ENCODE measurements around the gene CTH.
A peak's percentile ranks its signal among the peaks of the same experiment; 100 is the strongest.
"Not testable (repeated sequence)": the region's sequence is repeated elsewhere in the genome, so short reads cannot be mapped to it uniquely, and the experiment has no call there.

CTH gene

DNA sequence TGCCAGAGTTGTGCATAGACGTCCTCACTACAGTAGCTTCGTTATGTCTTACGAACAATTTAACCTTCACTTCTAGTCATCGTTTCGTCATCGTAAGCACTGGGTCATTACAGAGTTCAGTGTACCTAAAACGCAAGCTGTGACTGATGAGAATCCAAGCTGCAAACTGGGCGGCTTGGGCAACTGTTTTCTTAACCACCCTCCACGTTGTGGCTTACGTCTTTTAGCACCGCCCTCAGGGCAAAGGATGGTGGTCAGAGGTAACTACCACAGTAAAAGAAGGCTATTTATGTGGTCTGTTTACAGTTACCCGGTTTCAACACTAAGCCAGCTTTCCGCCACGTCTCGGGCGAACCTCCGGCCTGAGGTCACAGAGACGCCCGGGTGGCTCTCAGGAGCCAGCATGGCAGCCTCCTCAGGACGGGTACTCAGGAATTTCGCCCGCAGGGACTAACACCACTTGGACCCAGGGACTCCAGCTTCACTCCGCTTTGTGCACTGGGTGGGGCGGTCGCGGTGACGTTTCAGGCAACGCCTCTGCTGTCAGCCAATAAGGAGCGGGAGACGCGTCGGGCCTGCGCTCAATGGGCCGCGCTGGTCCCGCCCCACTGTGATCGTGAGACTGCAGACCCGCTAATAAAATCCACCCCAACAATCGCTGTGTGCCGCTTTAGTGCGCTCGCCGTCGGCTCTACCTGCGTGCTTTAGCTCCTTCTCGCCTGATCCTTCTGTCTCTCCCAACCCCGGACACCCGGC, at the start of gene CTH:
TSS of gene CTH (plus strand) at position 665 of the 756 bp plus-strand sequence. CDS start 148 bp downstream, outside the sequence.
- peak; percentile 79 for DNase-seq (ENCODE audit: low spot score)

DNA sequence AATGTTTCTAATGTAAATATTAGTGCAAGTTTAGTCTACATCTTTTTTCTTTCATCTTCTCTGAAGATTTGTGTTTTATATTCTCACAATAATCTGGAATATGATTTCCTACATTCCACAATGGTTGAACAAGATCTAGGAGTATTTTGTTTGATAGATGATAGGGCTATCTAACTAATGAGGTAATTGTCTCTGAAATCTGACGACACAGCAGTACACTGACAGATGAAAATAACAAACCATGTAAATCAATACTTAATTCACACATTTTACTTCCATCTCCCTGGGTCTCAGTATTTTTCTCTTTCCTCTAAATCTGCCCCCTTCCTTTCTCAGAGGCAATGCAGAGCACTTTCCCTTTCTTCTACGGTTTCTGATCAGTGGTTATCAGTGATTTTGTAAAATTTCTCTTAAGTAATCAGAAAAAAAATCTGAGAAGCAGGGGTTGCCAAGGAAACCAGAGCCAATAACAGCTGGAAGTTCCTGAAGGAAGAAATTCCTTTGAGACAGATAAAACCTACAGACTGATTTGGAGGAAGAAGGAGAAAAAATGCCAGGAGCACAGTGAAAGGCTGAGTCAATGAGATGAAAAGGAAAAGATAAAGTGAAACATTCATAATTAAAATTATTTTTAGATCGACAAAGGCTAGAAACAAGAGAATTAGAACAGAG, 49.2 kb upstream of the CTH start:
- no peak for DNase-seq (ENCODE audit: low spot score)

DNA sequence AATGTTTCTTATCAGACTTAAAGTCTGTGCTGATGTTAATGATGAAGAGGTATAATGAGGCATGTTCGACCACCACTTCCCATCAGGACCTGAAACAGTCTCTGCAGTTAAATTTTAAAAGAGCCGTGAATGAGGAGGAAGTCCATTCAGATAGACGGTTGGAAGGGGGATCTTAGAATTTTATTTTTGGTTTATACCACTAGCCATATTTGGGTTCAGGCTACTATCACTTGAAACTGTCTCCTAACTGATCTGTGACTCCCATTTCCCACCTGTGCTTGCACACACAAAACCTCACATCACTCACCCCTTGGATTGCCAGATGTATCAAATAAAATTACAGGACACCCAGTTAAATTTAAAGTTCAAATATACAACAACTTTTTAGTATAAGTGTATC, 46.6 kb upstream of the CTH start:
- no peak for DNase-seq (ENCODE audit: low spot score)

DNA sequence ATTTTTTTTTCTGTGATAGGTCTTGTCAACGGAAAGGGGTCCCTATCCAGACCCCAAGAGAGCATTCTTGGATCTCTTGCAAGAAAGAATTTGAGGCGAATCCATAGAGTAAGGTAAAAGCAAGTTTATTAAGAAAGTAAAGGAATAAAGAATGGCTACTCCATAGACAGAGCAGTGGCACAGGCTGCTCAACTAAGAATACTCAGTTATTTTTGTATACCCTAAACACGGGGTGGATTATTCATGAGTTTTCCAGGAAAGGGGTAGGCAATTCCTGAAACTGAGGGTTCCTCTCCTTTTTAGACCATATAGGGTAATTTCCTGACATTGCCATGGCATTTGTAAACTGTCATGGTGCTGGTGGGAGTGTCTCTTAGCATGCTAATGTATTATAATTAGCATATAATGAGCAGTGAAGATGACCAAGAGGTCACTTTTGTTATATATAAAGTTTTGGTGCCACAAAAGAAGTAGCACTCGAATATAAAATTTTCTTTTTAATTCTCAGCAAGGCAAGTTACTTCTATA, 44.6 kb upstream of the CTH start:
- DNase-seq (ENCODE audit: low spot score) = not testable (repeated sequence)

DNA sequence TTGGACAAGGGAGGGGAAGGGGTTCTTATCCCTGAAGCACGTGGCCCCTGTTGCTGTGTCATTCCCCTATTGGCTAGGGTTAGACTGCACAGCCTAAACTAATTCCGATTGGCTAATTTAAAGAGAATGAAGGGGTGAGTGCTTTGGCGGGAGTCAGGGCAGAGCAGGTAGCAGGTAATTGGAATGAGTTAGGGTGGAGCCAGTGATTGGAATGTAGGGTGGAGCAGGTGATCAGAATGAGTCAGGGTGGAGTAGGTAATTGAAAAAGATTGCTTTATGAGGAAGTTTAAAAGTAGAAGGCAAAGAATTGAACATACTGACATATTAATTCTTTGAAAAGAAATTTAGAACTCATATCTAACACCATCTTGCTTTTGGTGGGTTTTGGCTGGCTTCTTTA, 44.1 kb upstream of the CTH start:
- not testable (repeated sequence) for DNase-seq (ENCODE audit: low spot score)

DNA sequence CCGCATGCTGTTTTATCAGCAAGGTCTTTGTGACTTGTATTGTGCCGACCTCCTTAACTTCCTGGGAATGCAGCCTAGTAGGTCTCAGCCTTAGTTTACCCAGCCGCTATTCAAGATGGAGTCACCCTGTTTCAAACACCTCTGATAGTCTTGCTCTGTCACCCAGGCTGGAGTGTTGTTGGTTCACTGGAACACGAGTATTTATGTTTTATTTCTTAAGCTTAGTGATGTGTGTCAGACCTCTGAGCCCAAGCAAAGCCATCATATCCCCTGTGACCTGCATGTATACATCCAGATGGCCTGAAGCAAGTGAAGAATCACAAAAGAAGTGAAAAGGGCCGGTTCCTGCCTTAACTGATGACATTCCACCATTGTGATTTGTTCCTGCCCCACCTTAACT, 43.7 kb upstream of the CTH start:
- not testable (repeated sequence) for DNase-seq (ENCODE audit: low spot score)

DNA sequence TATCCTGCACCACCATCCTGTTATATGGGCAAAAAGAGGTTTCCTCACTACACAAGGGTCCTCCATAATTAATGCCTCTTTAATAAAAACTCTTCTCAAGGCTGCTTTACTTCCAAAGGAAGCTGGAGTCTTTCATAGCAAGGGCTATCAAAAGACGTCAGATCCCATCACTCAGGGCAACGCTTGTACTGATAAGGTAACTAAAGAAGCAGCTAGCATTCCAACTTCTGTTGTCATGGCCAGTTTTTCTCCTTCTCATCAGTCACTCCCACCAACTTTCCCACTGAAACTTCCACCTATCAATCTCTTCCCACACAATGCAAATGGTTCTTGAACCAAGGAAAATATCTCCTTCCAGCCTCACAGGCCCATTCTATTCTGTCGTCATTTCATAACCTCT, 39.5 kb upstream of the CTH start:
- DNase-seq (ENCODE audit: low spot score) = not testable (repeated sequence)

DNA sequence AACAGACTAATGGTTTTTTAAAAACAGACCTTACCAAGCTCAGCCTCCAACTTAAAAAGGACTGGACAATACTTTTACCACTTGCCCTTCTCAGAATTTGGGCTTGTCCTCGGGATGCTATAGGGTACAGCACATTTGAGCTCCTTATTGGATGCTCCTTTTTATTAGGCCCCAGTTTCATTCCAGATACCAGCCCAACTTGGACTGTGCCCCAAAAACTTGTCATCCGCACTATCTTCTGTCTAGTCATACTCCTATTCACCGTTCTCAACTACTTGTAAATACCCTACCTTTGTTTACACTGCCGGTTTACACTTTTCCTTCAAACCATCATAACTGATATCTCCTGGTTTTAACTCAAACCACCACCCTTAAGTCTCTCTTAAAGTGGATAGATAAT, 38.6 kb upstream of the CTH start:
- no peak for DNase-seq (ENCODE audit: low spot score)

DNA sequence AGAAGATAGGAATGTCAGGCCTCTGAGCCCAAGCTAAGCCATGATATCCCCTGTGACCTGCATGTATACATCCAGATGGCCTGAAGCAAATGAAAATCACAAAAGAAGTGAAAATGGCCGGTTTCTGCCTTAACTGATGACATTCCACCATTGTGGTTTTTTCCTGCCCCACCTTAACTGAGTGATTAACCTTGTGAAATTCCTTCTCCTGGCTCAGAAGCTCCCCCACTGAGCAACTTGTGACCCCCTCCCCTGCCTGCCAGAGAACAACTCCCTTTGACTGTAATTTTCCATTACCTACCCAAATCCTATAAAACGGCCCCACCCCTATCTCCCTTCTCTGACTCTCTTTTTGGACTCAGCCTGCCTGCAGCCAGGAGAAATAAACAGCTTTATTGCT, 37.5 kb upstream of the CTH start:
- DNase-seq (ENCODE audit: low spot score) = not testable (repeated sequence)

DNA sequence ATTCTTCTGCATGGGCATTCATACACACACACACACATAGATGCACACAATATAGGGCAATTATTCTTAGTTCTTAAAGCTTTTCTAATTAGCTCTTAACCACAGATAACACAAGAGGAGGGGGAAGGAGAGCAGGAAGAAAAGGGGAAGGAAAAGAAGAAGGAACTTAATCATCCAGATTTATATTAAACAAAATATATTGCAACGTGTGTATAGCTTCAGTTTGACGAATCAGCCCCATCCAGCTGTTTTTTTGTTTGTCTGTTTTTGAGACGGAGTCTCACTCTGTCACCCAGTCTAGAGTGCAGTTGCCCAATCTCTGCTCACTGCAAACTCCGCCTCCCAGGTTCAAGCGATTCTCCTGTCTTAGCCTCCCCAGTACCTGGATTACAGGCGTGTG, 34.9 kb upstream of the CTH start:
- DNase-seq (ENCODE audit: low spot score) = no peak

DNA sequence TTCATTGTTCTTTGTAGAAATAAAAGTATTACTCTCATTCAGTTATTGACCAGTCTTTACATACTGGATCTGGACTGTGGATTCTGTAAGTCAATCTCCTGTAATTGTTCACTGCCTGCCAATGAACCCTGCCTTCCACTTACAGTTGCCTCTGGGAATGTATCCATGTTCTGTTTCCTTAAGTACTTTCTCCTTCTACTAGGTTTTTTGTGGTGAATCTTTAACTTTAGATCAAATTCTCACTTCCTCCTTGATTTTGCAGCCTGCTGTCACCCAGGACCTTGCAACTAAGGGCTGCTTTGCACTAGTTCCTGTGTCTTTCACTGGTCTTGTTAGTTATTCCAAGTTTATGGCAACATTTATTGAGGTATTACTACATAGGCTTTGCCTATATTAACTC, 28.4 kb upstream of the CTH start:
- DNase-seq (ENCODE audit: low spot score) = no peak

DNA sequence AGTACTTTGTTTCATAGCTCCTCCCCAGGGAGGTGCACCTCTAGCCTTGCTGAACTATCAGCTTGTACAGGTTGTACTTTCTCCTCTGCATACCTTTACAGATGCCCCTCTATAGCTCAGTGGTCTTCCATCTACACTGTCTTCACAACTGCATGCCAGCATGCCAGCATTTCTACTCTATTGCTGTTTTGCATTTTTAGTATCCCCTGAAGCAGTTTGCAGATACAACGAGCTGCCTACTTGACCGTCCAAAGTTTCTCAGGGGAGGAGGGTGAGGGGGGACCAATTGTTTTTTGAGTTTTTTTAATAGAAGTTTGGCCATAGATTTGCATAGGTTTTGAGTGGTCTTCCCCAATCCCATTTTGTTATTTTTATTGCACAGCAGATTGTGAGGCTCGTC, 27.6 kb upstream of the CTH start:
- DNase-seq (ENCODE audit: low spot score) = no peak

DNA sequence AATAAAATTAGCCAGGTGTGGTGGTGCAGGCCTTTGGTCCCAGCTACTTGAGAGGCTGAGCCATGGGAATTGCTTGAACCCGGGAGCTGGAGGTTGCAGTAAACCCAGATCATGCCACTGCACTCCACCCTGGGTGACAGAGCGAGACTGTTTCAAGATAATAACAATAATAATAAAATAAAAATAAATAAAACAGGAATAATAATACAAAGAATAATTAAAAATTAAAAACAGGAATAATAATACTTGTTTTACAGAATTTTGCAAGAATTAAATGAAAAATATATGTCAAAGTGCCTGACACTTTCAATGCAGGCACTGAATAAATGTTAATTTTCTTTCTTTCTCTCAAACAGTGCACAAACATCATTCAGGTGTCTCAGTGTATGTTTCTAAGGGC, 26.5 kb upstream of the CTH start:
- DNase-seq (ENCODE audit: low spot score) = no peak

DNA sequence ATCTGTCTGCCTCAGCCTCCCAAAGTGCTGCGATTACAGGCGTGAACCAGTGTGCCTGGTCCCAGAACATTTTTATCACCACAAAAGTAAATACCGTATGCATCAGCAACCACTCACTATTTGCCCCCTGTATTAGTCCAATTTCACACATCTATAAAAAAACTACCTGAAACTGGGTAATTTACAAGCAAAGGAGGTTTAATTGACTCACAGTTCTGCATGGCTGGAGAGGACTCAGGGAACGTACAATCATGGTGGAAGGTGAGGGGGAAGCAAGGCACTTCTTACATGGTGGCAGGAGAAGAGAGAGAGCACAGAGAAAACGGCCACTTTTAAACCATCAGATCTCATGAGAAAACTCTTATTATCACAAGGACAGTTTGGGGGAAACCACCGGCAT, 25.6 kb upstream of the CTH start:
- no peak for DNase-seq (ENCODE audit: low spot score)

DNA sequence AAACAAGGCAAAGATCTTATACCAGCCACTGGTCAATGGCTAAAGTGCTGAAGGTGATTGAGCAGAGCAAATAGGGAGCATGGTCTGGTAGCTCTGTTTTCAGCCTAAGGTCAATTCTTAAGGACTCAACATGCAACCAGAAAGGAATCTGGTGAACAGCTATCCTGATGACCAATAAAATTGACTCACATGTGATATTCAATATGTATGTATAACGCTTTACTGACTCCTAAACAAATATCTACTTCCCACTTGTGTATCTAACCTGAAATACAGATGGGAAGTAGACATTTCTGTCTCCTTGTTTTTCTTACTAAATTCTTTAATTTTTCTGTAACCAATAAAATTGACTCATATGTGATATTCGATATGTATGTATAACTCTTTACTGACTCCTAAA, 24.9 kb upstream of the CTH start:
- DNase-seq (ENCODE audit: low spot score) = no peak

DNA sequence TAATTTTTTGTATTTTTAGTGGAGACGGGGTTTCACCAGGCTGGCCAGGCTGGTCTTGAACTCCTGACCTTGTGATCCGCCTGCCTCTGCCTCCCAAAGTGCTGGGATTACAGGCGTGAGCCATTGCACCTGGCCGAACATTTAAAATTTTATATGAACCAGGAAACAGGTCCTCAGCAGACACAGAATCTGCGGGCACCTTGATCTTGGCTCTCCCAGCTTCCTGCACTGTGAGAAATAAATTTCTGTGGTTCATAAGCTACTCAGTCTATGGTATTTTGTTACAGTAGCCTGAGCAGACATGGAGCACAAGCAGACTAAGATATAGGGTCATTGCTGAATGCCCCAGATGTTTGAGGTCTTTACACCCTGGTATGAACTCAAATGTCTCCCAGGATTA, 23.6 kb upstream of the CTH start:
- DNase-seq (ENCODE audit: low spot score) = no peak

DNA sequence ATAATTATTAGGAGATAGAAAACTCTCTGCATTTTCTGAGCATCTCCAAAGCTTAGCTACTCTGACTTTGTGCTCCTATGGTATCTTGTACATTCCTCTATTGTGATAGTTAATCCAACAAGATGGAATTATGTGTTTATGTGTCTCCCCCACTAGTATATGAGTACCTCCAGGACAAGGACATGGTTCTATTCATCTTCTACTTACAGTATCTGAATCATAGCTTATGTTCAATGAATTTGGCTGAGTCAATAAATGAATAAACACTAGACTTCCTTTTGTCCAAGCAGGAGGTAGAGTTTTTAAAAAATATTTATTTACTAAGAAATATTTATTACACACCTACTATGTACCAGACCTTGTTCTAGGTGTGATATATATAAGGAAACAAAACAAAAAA, 18.4 kb upstream of the CTH start:
- DNase-seq (ENCODE audit: low spot score) = no peak

DNA sequence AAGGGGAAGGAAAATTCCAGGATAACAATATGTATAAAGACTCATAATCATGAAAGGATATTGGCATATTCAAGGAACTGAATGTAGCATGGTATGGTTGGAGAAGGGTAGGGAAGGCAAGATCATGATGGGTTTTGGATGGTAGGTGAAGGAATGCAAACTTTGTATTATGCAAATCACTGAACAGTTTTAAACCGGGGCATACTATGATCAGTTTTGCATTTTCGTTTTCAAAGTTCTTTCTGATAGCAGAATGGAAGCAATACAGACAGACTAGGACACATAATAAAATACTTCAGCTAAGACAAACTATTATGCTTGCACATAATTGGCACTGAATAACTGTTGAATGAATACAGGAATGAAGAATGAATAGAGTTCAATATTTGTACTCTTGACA, 14.5 kb upstream of the CTH start:
- DNase-seq (ENCODE audit: low spot score) = no peak

DNA sequence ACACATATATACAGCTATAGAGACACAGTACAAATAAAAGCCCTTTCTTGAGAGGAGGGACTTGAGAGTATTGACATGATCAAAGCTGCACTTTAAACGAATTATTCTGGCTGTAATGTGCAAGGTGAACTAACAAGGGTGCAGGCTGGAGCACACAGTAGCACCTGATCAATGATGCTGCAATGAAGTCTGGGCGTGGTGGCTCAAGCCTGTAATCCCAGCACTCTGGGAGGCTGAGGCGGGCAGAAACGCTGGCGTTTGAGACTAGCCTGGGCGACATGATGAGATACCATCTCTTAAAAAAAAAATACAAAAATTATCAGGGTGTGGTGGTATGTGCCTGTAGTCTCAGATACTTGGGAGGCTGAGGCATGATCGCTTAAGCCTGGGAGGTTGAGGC, 14.1 kb upstream of the CTH start:
- no peak for DNase-seq (ENCODE audit: low spot score)

DNA sequence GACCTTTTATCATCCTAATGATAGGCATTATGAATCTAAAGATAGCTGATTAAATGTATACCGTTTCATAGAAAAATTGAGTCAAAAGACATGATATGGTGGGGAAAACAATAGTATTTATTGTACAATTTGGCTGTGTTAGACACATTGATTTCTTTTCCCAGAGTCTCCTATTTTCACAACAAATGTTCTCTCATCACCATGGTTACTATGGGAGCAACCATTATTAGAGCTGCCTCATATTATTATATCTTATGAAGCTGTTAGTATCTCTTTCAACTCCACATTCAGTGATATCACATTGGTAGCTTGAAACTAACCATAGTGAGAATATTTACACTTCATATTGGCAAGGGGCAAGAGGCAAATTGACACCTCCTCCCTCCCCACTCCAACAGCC, 10.7 kb upstream of the CTH start:
- no peak for DNase-seq (ENCODE audit: low spot score)

DNA sequence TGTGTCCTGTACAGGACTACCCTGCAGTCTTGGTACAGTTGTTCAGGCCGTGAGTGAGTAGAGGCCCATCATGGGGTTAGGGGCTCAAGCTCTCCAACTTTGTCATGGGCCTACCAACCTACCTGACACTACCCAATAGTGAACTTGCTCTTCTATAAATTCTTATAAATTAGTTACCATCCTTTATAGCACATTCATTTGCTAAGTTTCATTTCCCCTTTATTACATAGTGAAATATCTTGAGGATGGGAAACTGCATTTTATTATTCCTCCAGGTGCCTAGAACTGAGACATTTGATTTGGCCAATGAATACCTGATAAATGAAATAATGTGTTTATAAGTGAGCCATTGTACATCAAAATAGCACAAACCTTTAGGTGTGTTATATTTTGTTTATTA, 9.1 kb upstream of the CTH start:
- DNase-seq (ENCODE audit: low spot score) = no peak

DNA sequence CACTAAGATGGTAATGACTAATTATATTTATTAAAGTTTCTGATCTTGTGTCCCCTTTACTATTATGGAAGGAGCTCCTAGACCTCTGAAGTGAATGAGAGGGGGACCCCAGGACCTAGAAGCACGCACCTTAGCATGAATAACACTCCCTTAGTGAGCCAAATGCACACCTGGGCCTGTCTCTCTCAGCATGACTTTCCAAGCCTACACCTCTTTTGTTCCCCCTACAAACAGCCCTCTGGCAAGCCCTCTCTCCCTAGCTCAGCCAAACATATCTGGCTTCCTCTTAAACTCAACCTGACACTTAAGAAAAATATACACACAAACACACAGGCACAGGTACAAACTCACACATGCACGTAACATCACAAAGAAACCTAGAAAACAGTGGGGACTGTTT, 7.3 kb upstream of the CTH start:
- no peak for DNase-seq (ENCODE audit: low spot score)

DNA sequence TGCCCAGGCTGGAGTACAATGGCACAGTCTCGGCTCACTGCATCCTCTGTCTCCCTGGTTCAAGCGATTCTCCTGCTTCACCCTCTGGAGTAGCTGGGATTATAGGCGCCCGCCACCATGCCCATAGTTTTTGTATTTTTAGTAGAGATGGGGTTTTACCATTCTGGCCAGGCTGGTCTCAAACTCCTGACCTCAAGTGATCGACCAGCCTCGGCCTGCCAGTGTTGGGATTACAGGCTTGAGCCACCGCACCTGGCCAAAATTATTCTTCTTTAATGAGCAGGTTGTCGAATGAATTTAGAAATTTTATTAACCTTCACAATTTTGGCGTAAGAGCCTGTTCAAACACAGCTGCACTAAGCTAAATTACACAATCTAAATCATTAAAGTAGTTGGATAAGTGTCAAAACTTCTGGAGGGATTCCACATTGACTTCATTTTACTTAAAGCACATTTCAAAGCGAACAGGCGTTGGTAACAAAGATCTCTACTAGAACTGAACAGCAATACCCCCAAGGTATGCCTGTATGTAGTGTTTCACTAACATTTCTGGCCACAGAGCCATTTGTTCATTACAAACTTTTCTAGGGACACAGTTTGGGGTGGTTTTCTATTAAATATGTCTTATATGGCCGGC, 5.2 kb upstream of the CTH start:
- no peak for DNase-seq (ENCODE audit: low spot score)
